ENCODE data around the gene TCF12.
"Not testable (repeated sequence)": the region's sequence is repeated elsewhere in the genome, so short reads cannot be mapped to it uniquely, and the experiment has no call there.

Gene TCF12

GRCh38 chr15:56978898-56979662 is 60.6 kb downstream of the TCF12 start:
- no peak for DNase-seq (ENCODE audit: low read depth)

- no peak for DNase-seq (ENCODE audit: low read depth)
Measured at GRCh38 chr15:56980473-56980872, 62.0 kb downstream of the TCF12 start.

- DNase-seq (ENCODE audit: low read depth), result no peak
Measured at GRCh38 chr15:56981160-56981559, 62.7 kb downstream of the TCF12 start.

GRCh38 chr15:56982987-56983386 is 64.5 kb downstream of the TCF12 start:
- no peak for DNase-seq (ENCODE audit: low read depth)

- no peak for DNase-seq (ENCODE audit: low read depth)
Measured at GRCh38 chr15:56984681-56985481, 66.4 kb downstream of the TCF12 start.

GRCh38 chr15:56985856-56986255 is 67.4 kb downstream of the TCF12 start:
- no peak for DNase-seq (ENCODE audit: low read depth)

- no peak for DNase-seq (ENCODE audit: low read depth)
Measured at GRCh38 chr15:56987286-56987685, 68.8 kb downstream of the TCF12 start.

GRCh38 chr15:56988219-56988618 is 69.8 kb downstream of the TCF12 start:
- no peak for DNase-seq (ENCODE audit: low read depth)

- no peak for DNase-seq (ENCODE audit: low read depth)
Measured at GRCh38 chr15:56989411-56989924, 71.0 kb downstream of the TCF12 start.

GRCh38 chr15:56991017-56991416 is 72.6 kb downstream of the TCF12 start:
- no peak for DNase-seq (ENCODE audit: low read depth)

GRCh38 chr15:56992725-56993124 is 74.3 kb downstream of the TCF12 start:
- no peak for DNase-seq (ENCODE audit: low read depth)

- DNase-seq (ENCODE audit: low read depth), result no peak
Measured at GRCh38 chr15:56994280-56994679, 75.8 kb downstream of the TCF12 start.

- no peak for DNase-seq (ENCODE audit: low read depth)
Measured at GRCh38 chr15:56996093-56996492, 77.6 kb downstream of the TCF12 start.

GRCh38 chr15:56996746-56997470 is 78.5 kb downstream of the TCF12 start:
- DNase-seq (ENCODE audit: low read depth), result no peak

- no peak for DNase-seq (ENCODE audit: low read depth)
Measured at GRCh38 chr15:57003418-57003817, 85.0 kb downstream of the TCF12 start.

- DNase-seq (ENCODE audit: low read depth), result no peak
Measured at GRCh38 chr15:57005244-57005643, 86.8 kb downstream of the TCF12 start.

- not testable (repeated sequence) for DNase-seq (ENCODE audit: low read depth)
Measured at GRCh38 chr15:57007797-57008196, 89.4 kb downstream of the TCF12 start.

GRCh38 chr15:57010724-57011123 is 92.3 kb downstream of the TCF12 start:
- DNase-seq (ENCODE audit: low read depth), result no peak

GRCh38 chr15:57012556-57012955 is 94.1 kb downstream of the TCF12 start:
- no peak for DNase-seq (ENCODE audit: low read depth)

- DNase-seq (ENCODE audit: low read depth), result not testable (repeated sequence)
Measured at GRCh38 chr15:57014896-57015295, 96.5 kb downstream of the TCF12 start.

- no peak for DNase-seq (ENCODE audit: low read depth)
Measured at GRCh38 chr15:57015360-57015759, 96.9 kb downstream of the TCF12 start.

GRCh38 chr15:57015897-57016296 is 97.5 kb downstream of the TCF12 start:
- DNase-seq (ENCODE audit: low read depth), result no peak
